GM23338 (cell line): ENCODE results near the gene TRABD2A.

Experiments
- CTCF ChIP-seq, 2 experiments: fragments of 200-600 bp in 1 of 2; sonication (generic) in 1 of 2; conservative IDR thresholded peaks; 2 replicates each; pipeline versions ENCODE4 v1.5.1 to v1.6.1; 2016 to 2017; ENCODE audit warnings: antibody characterized with exemption in 2 of 2, low read depth in 2 of 2, mild to moderate bottlenecking in 2 of 2, moderate library complexity in 1 of 2
- ETS1 ChIP-seq: IDR thresholded peaks from 2 replicates; pipeline ENCODE4 v1.6.1; 2016; ENCODE audit warnings: antibody characterized with exemption
- JUNB ChIP-seq: IDR thresholded peaks from one replicate; pipeline ENCODE4 v1.6.1; 2016; ENCODE audit warnings: antibody characterized with exemption; ENCODE audit not compliant: unreplicated experiment

- TF ChIP-seq JUNB (no peak), CTCF (conservative IDR thresholded peaks at IDR 0.05; ENCODE audit: low read depth in 2 of 2) (no peak), ETS1 (no peak)
These were observed 20.8 kb upstream of the TRABD2A start for GRCh38 chr2:84901593-84902120.
